HEK293T (cell line): ENCODE data around the gene HTR7.

Experiments
- ARNT ChIP-seq: fragments of 450-650 bp; IDR thresholded peaks from 2 replicates; pipeline ENCODE4 v1.6.1; 2017; ENCODE audit warnings: mild to moderate bottlenecking
- BHLHE40 ChIP-seq: fragments of 450-650 bp; IDR thresholded peaks from 2 replicates; pipeline ENCODE4 v1.6.1; 2016; ENCODE audit warnings: mild to moderate bottlenecking, moderate library complexity, borderline replicate concordance
- CTBP1 ChIP-seq: fragments of 450-650 bp; IDR thresholded peaks from 2 replicates; pipeline ENCODE4 v1.6.1; 2016; ENCODE audit warnings: borderline replicate concordance
- ELF4 ChIP-seq: fragments of 450-650 bp; IDR thresholded peaks from 2 replicates; pipeline ENCODE4 v1.6.1; 2017; ENCODE audit warnings: antibody characterized with exemption
- FOXA1 ChIP-seq: fragments of 450-650 bp; IDR thresholded peaks from 2 replicates; pipeline ENCODE4 v1.6.1; 2016; ENCODE audit warnings: mild to moderate bottlenecking
- FOXM1 ChIP-seq: fragments of 450-650 bp; IDR thresholded peaks from 2 replicates; pipeline ENCODE4 v1.6.1; 2017; ENCODE audit warnings: mild to moderate bottlenecking, borderline replicate concordance
- HDGF ChIP-seq: fragments of 450-650 bp; IDR thresholded peaks from 2 replicates; pipeline ENCODE4 v1.6.1; 2017; ENCODE audit warnings: antibody characterized with exemption, borderline replicate concordance
- LEF1 ChIP-seq: fragments of 450-650 bp; IDR thresholded peaks from 2 replicates; pipeline ENCODE4 v1.6.1; 2017; ENCODE audit warnings: mild to moderate bottlenecking, borderline replicate concordance
- NFRKB ChIP-seq: fragments of 450-650 bp; IDR thresholded peaks from 2 replicates; pipeline ENCODE4 v1.6.1; 2016; ENCODE audit warnings: mild to moderate bottlenecking, moderate library complexity
- PKNOX1 ChIP-seq: fragments of 450-650 bp; IDR thresholded peaks from 2 replicates; pipeline ENCODE4 v1.6.1; 2016
- SP1 ChIP-seq: fragments of 450-650 bp; IDR thresholded peaks from 2 replicates; pipeline ENCODE4 v1.6.1; 2017
- SUZ12 ChIP-seq: fragments of 450-650 bp; IDR thresholded peaks from 2 replicates; pipeline ENCODE4 v1.6.1; 2016; ENCODE audit warnings: mild to moderate bottlenecking
- TARDBP ChIP-seq: fragments of 450-650 bp; IDR thresholded peaks from 2 replicates; pipeline ENCODE4 v1.6.1; 2016
- ZNF384 ChIP-seq: fragments of 450-650 bp; IDR thresholded peaks from 2 replicates; pipeline ENCODE4 v1.6.1; 2016

- no peak for TF ChIP-seq FOXM1
- TF ChIP-seq SP1: no peak
- no peak for TF ChIP-seq FOXA1
- no peak for TF ChIP-seq SUZ12
- no peak for TF ChIP-seq LEF1
- TF ChIP-seq BHLHE40: no peak
- TF ChIP-seq HDGF: no peak
- TF ChIP-seq NFRKB: no peak
- TF ChIP-seq ARNT: no peak
- TF ChIP-seq CTBP1: no peak
- no peak for TF ChIP-seq ELF4
- no peak for TF ChIP-seq TARDBP
- TF ChIP-seq PKNOX1: no peak
- no peak for TF ChIP-seq ZNF384
Measured at GRCh38 chr10:90834326-90834725, 23.5 kb downstream of the HTR7 start.
